ENCODE results near the gene ST8SIA2. TPM values are rescaled to one million over a fixed set of nuclear protein-coding genes. Genes with fewer than 3 reads are reported as not detected.

ST8SIA2 gene
- total RNA-seq, 1 experiment from 2014 or later = 2.9 TPM

DNA sequence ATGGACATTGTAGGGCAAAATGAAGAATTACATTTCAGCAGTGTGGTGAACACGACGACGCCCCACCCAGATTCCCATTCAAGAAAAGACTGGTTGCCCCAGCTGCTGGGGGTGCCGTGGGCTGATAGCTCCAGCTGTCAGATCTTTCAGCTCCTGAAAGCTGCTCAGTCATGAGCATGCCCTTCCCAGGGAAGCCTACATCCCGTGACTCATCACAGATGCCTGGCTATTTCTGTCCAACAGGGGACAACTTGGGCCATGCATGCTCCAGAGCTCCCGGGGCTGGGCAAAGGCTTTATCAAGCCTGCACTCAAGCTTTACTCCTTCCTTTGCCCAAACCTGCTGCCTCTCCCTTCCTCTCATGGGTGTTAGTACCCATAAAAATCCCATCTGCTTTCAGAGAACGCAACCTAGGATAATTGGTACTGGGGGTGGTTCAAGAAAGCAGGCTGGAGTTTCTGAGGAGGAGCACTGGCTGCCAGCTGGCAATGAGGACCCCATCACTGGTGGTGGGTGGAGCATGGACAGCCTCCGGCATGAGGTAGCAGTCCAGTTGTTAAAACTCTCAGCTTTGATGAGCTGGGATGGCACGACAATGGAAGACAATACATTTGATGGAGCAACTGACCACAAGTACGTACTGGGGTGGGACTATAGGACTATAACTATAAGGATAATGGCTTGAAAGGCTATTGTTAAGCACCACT is 16.4 kb upstream of the ST8SIA2 start (continued):
- TF ChIP-seq, protein P1, sequence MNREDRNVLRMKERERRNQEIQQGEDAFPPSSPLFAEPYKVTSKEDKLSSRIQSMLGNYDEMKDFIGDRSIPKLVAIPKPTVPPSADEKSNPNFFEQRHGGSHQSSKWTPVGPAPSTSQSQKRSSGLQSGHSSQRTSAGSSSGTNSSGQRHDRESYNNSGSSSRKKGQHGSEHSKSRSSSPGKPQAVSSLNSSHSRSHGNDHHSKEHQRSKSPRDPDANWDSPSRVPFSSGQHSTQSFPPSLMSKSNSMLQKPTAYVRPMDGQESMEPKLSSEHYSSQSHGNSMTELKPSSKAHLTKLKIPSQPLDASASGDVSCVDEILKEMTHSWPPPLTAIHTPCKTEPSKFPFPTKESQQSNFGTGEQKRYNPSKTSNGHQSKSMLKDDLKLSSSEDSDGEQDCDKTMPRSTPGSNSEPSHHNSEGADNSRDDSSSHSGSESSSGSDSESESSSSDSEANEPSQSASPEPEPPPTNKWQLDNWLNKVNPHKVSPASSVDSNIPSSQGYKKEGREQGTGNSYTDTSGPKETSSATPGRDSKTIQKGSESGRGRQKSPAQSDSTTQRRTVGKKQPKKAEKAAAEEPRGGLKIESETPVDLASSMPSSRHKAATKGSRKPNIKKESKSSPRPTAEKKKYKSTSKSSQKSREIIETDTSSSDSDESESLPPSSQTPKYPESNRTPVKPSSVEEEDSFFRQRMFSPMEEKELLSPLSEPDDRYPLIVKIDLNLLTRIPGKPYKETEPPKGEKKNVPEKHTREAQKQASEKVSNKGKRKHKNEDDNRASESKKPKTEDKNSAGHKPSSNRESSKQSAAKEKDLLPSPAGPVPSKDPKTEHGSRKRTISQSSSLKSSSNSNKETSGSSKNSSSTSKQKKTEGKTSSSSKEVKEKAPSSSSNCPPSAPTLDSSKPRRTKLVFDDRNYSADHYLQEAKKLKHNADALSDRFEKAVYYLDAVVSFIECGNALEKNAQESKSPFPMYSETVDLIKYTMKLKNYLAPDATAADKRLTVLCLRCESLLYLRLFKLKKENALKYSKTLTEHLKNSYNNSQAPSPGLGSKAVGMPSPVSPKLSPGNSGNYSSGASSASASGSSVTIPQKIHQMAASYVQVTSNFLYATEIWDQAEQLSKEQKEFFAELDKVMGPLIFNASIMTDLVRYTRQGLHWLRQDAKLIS (CRISPR knock-in tag; IDR thresholded peaks at IDR 0.05; ENCODE audit: borderline replicate concordance) = no peak
- no peak for TF ChIP-seq CREB1 (CRISPR knock-in tag; IDR thresholded peaks at IDR 0.05)

DNA sequence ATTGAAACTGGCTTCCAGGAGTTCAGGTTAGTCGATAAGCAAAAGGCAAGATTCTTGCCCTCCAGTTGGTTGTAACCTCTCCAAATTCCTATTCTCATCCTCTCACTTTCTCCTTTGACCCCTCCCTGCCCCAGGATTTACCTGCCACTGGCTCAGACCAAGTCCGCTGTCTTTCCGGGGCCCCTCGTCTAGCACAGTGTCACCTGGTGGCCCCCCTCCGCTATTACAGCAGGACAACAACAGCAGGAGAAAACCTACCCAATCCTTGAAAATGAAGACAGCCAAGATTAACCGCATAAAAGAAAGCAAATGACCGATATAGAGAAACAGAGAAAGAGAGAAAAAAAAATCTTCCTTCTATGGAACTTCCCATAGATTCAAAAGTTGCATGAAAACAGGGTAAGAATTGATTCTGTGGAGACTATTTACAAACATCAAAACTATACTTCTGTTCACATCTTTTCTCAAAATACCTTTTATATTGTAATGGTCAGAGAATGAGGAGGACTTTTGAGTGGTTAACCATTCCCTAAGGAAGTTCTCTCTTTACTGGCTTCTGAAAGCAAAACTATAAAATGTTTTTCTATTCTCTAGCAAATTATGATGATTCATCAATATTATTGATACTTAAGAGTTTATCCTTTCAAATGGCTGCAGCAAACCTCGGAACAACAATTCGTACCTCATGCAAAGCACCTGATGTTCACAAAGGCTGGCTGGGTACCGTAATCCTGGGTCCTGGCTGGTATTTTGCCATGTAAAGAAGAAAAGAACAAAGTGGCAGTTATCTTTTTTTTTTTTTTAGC is 10.0 kb upstream of the ST8SIA2 start:
- Mint-ChIP-seq H3K4me1 (peaks cover 16% of the 10 kb centered on the region), H3K27me3 (ENCODE audit: low read depth) (peaks cover 10% of the 10 kb centered on the region), H3K9me3 (peaks cover 23% of the 10 kb centered on the region), H3K36me3 (peaks cover 6% of the 10 kb centered on the region; the same call in 1 of the 2 replicates), H3K27ac (no peak overlapping the region), H3K4me3 (no peak overlapping the region)
- DNase-seq (ENCODE audit: low spot score) (peak; percentile 85), ATAC-seq (peak; percentile 96)
- POLR2A ChIA-PET = no interaction called here
- CTCF ChIA-PET = interaction anchor here (0.9 to 1.6 kb wide), 6 partner anchors 11 to 292 kb away, joined by 3 to 17 read pairs (median 5); partner anchors contain the start of gene ST8SIA2
- TF ChIP-seq GABPB1 (CRISPR knock-in tag; IDR thresholded peaks at IDR 0.05) = no peak
- TF ChIP-seq, protein P2, sequence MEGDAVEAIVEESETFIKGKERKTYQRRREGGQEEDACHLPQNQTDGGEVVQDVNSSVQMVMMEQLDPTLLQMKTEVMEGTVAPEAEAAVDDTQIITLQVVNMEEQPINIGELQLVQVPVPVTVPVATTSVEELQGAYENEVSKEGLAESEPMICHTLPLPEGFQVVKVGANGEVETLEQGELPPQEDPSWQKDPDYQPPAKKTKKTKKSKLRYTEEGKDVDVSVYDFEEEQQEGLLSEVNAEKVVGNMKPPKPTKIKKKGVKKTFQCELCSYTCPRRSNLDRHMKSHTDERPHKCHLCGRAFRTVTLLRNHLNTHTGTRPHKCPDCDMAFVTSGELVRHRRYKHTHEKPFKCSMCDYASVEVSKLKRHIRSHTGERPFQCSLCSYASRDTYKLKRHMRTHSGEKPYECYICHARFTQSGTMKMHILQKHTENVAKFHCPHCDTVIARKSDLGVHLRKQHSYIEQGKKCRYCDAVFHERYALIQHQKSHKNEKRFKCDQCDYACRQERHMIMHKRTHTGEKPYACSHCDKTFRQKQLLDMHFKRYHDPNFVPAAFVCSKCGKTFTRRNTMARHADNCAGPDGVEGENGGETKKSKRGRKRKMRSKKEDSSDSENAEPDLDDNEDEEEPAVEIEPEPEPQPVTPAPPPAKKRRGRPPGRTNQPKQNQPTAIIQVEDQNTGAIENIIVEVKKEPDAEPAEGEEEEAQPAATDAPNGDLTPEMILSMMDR (IDR thresholded peaks at IDR 0.05) = peak; percentile 89
- no peak for TF ChIP-seq NFE2L1 (CRISPR knock-in tag; IDR thresholded peaks at IDR 0.05)
- TF ChIP-seq, protein P3, sequence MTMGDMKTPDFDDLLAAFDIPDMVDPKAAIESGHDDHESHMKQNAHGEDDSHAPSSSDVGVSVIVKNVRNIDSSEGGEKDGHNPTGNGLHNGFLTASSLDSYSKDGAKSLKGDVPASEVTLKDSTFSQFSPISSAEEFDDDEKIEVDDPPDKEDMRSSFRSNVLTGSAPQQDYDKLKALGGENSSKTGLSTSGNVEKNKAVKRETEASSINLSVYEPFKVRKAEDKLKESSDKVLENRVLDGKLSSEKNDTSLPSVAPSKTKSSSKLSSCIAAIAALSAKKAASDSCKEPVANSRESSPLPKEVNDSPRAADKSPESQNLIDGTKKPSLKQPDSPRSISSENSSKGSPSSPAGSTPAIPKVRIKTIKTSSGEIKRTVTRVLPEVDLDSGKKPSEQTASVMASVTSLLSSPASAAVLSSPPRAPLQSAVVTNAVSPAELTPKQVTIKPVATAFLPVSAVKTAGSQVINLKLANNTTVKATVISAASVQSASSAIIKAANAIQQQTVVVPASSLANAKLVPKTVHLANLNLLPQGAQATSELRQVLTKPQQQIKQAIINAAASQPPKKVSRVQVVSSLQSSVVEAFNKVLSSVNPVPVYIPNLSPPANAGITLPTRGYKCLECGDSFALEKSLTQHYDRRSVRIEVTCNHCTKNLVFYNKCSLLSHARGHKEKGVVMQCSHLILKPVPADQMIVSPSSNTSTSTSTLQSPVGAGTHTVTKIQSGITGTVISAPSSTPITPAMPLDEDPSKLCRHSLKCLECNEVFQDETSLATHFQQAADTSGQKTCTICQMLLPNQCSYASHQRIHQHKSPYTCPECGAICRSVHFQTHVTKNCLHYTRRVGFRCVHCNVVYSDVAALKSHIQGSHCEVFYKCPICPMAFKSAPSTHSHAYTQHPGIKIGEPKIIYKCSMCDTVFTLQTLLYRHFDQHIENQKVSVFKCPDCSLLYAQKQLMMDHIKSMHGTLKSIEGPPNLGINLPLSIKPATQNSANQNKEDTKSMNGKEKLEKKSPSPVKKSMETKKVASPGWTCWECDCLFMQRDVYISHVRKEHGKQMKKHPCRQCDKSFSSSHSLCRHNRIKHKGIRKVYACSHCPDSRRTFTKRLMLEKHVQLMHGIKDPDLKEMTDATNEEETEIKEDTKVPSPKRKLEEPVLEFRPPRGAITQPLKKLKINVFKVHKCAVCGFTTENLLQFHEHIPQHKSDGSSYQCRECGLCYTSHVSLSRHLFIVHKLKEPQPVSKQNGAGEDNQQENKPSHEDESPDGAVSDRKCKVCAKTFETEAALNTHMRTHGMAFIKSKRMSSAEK (CRISPR knock-in tag; IDR thresholded peaks at IDR 0.05; ENCODE audit: borderline replicate concordance) = 0 out of 2 replicates have a peak, but pooled peaks have one; percentile 25

DNA sequence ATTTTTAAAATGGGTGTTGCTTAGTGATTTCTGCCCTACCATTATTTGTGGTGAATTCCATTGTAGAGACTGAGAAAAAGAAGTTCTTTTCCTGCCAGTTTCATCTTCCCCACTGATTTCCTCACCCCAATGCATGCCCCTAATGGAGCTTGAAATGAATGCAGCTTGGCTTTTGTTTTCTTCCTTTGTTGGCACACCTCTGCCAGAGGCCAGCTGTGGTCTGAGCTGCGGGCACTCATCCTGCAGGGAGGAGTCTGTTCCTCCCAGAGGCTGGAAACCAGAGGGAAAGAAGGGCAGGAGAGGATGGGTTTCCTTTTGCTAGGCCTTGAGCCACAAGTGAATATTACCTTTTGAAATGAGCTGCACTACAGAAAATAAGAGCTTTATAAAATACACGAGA is 9.3 kb upstream of the ST8SIA2 start:
- DNase-seq (ENCODE audit: low spot score) (no peak), ATAC-seq (no peak)
- CTCF ChIA-PET = interaction anchor here (0.8 to 1.6 kb wide), 8 partner anchors 10 to 294 kb away, joined by 3 to 17 read pairs (median 4); partner anchors contain the start of gene ST8SIA2
- H3K27ac Mint-ChIP-seq = no peak overlapping the region
- POLR2A ChIA-PET = no interaction called here
- H3K4me3 Mint-ChIP-seq = no peak overlapping the region
- H3K27me3 Mint-ChIP-seq (ENCODE audit: low read depth) = peaks cover 12% of the 10 kb centered on the region
- H3K9me3 Mint-ChIP-seq = peaks cover 17% of the 10 kb centered on the region
- H3K4me1 Mint-ChIP-seq = peaks cover 16% of the 10 kb centered on the region
- peaks cover 5% of the 10 kb centered on the region; the same call in 1 of the 2 replicates for H3K36me3 Mint-ChIP-seq
- TF ChIP-seq ZNF232 (CRISPR knock-in tag; IDR thresholded peaks at IDR 0.05) (no peak), NFE2L1 (CRISPR knock-in tag; IDR thresholded peaks at IDR 0.05) (no peak), SP1 (CRISPR knock-in tag; conservative IDR thresholded peaks at IDR 0.05) (no peak), ZNF263 (CRISPR knock-in tag; IDR thresholded peaks at IDR 0.05; ENCODE audit: low read depth) (no peak), SMAD3 (CRISPR knock-in tag; IDR thresholded peaks at IDR 0.05; ENCODE audit: borderline replicate concordance) (no peak)
- TF ChIP-seq, protein P4, sequence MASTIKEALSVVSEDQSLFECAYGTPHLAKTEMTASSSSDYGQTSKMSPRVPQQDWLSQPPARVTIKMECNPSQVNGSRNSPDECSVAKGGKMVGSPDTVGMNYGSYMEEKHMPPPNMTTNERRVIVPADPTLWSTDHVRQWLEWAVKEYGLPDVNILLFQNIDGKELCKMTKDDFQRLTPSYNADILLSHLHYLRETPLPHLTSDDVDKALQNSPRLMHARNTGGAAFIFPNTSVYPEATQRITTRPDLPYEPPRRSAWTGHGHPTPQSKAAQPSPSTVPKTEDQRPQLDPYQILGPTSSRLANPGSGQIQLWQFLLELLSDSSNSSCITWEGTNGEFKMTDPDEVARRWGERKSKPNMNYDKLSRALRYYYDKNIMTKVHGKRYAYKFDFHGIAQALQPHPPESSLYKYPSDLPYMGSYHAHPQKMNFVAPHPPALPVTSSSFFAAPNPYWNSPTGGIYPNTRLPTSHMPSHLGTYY (CRISPR knock-in tag; IDR thresholded peaks at IDR 0.05) = no peak
- TF ChIP-seq, protein P5, sequence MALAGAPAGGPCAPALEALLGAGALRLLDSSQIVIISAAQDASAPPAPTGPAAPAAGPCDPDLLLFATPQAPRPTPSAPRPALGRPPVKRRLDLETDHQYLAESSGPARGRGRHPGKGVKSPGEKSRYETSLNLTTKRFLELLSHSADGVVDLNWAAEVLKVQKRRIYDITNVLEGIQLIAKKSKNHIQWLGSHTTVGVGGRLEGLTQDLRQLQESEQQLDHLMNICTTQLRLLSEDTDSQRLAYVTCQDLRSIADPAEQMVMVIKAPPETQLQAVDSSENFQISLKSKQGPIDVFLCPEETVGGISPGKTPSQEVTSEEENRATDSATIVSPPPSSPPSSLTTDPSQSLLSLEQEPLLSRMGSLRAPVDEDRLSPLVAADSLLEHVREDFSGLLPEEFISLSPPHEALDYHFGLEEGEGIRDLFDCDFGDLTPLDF (CRISPR knock-in tag; IDR thresholded peaks at IDR 0.05) = no peak
- TF ChIP-seq, protein P6, sequence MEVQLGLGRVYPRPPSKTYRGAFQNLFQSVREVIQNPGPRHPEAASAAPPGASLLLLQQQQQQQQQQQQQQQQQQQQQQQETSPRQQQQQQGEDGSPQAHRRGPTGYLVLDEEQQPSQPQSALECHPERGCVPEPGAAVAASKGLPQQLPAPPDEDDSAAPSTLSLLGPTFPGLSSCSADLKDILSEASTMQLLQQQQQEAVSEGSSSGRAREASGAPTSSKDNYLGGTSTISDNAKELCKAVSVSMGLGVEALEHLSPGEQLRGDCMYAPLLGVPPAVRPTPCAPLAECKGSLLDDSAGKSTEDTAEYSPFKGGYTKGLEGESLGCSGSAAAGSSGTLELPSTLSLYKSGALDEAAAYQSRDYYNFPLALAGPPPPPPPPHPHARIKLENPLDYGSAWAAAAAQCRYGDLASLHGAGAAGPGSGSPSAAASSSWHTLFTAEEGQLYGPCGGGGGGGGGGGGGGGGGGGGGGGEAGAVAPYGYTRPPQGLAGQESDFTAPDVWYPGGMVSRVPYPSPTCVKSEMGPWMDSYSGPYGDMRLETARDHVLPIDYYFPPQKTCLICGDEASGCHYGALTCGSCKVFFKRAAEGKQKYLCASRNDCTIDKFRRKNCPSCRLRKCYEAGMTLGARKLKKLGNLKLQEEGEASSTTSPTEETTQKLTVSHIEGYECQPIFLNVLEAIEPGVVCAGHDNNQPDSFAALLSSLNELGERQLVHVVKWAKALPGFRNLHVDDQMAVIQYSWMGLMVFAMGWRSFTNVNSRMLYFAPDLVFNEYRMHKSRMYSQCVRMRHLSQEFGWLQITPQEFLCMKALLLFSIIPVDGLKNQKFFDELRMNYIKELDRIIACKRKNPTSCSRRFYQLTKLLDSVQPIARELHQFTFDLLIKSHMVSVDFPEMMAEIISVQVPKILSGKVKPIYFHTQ (CRISPR knock-in tag; IDR thresholded peaks at IDR 0.05) = no peak

Data from WTC11 (cell line).